Right lobe of liver (tissue), 6 donors: ENCODE data around the gene JRKL. TPM values are rescaled to one million over a fixed set of nuclear protein-coding genes. Genes with fewer than 3 reads are reported as not detected.
A peak's percentile ranks its signal among the peaks of the same experiment; 100 is the strongest.

Experiments
- ATAC-seq, 4 donors: fragments of 200-7000 bp; cut with Tn5 transposase; one replicate each; pipeline ENCODE4 v1.9.1; 2020; ENCODE audit warnings: mild to moderate bottlenecking in 4 of 4, moderate library complexity in 4 of 4
- DNase-seq, 3 donors: peaks; one replicate each; pipeline ENCODE4 v3.0.0-alpha.2; 2020
- H3K27ac ChIP-seq, 3 donors: fragments of 200-600 bp; one replicate each; pipeline ENCODE4 v1.8.0; 2022
- H3K27me3 ChIP-seq, 2 donors: fragments of 200-600 bp; one replicate each; pipeline ENCODE4 v1.8.0; 2022
- H3K36me3 ChIP-seq, 4 donors: fragments of 200-600 bp; sonication (generic) in 1 of 4; one replicate each; pipeline versions ENCODE4 v1.5.1 to v1.8.0; 2017 to 2022; ENCODE audit warnings: control low read depth in 1 of 4
- H3K4me1 ChIP-seq, 4 donors: fragments of 200-600 bp; sonication (generic) in 1 of 4; one replicate each; pipeline versions ENCODE4 v1.5.1 to v1.8.0; 2017 to 2022; ENCODE audit warnings: control low read depth in 1 of 4
- H3K4me3 ChIP-seq, 3 donors: fragments of 200-600 bp; one replicate each; pipeline ENCODE4 v1.8.0; 2022
- H3K9me3 ChIP-seq, 4 donors: fragments of 200-600 bp; sonication (generic) in 1 of 4; one replicate each; pipeline versions ENCODE4 v1.5.1 to v1.8.0; 2017 to 2022; ENCODE audit warnings: control low read depth in 1 of 4
- POLR2A ChIP-seq: fragments of 450-650 bp; IDR thresholded peaks from one replicate; pipeline ENCODE4 v1.6.1; 2017; ENCODE audit warnings: antibody characterized with exemption, mild to moderate bottlenecking
- WGBS: methylation state at CpG from one replicate; pipeline ENCODE4 v1.1.6; 2018; ENCODE audit warnings: low coverage, low lambda C conversion rate; ENCODE audit not compliant: insufficient coverage; ENCODE audit errors: missing lambda C conversion rate; 5-methylcytosine and 5-hydroxymethylcytosine counted together
- intact Hi-C, 2 donors: fragments of 100-400 bp; cut with DNase I; formaldehyde crosslinking; loops; one replicate each; pipeline versions ENCODE4 v1.11.2 to v1.14.1; 2022
- total RNA-seq, 6 experiments: library from RNA; depleted of rRNA in 2 of 6; stranded (reverse); fragments of >200 nt in 2 of 6; fragmentation: NEBNext Ultra II Directional in 3 of 6; extraction: Animal tissue kit (Norgen Biotek cat#: 25700) in 3 of 6; gene quantifications; one replicate each; pipeline versions ENCODE4 v1.1.0 to v1.2.4, GENCODE V29; 2016 to 2023
- TF ChIP-seq, protein P1 (sequence below), 4 donors: fragments of 200-600 bp in 3 of 4; fragments of 450-650 bp in 1 of 4; IDR thresholded peaks; one replicate each; pipeline versions ENCODE4 v1.5.1 to v1.8.0; 2016 to 2022; ENCODE audit warnings: antibody characterized with exemption in 4 of 4, mild to moderate bottlenecking in 2 of 4
- donor health status: DM: no; HTN: yes; CAD: no.
- donor health status: DM: no; HTN: no; CAD: no.
- donor health status: DM: no; HTN: no; CAD: no.
- donor health status: DM: no; HTN: yes; CAD: no.
- donor health status: DM: no; HTN: yes; CAD: no.

JRKL gene
- total RNA-seq, 6 experiments from 2014 or later: 0.86 to 2.7 (median 1.6) TPM

DNA sequence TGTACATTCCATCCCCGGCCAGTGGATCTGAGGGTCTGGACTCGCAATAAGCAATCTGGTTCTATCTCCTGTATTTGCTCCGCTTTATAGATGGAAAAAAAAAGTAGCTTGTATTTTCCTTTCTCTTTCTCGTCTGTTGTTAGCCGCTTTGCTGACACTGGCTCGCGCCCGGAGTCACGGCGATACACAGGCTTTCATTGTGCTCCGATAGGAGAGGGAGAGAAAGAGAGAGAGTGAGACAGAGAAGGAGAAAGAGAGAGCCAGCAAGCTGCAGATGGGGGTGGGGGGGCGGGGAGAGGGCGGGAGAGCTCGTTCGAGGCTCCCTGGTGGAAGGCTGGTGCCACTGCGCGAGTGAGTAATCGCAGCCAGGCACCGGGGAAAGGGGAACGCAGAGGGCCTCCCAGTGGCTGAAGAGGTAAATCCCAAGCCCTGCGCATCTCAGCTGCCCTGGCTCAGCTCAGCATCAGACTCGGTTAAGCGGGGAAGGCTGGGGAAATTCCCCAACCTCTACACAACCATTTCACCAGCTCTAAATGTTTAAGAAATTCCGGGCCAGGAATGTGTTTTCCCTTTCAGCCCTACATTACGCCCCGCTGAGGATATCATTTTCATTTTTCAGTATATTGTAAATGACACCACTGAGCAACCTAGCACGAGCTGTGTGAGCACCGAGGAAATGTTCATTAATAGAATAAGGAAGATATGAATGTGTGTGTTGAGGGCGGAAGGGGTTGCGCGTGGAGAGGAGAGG, 46.7 kb upstream of the JRKL start, which contains the start of gene MAML2:
Gene MAML2 (minus strand): TSS at position 235 of the 751 bp plus-strand sequence. CDS start 1,300 bp downstream, outside the sequence.
- Histone ChIP-seq H3K4me1 (no peaks in the 10 kb centered on the region), H3K4me3 (peak within 1 kb of the TSS; percentile 51 to 60 (median 59)), H3K27me3 (no peaks in the 10 kb centered on the region), H3K27ac (peak within 1 kb of the TSS; percentile 18 to 66 (median 60)), H3K9me3 (no peaks in the 10 kb centered on the region), H3K36me3 (no peaks in the 10 kb centered on the region)
- intact Hi-C loops: no loop called here
- 10% methylated on average over 24 of the region's 31 CpGs for WGBS
- peak; percentile 91 to 94 (median 93) for DNase-seq
- ATAC-seq: peak; percentile 98 to 99 (median 98)
- no peak for TF ChIP-seq POLR2A
- TF ChIP-seq, protein P1, sequence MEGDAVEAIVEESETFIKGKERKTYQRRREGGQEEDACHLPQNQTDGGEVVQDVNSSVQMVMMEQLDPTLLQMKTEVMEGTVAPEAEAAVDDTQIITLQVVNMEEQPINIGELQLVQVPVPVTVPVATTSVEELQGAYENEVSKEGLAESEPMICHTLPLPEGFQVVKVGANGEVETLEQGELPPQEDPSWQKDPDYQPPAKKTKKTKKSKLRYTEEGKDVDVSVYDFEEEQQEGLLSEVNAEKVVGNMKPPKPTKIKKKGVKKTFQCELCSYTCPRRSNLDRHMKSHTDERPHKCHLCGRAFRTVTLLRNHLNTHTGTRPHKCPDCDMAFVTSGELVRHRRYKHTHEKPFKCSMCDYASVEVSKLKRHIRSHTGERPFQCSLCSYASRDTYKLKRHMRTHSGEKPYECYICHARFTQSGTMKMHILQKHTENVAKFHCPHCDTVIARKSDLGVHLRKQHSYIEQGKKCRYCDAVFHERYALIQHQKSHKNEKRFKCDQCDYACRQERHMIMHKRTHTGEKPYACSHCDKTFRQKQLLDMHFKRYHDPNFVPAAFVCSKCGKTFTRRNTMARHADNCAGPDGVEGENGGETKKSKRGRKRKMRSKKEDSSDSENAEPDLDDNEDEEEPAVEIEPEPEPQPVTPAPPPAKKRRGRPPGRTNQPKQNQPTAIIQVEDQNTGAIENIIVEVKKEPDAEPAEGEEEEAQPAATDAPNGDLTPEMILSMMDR (IDR thresholded peaks at IDR 0.05): peak; percentile 75 to 95 (median 94)

DNA sequence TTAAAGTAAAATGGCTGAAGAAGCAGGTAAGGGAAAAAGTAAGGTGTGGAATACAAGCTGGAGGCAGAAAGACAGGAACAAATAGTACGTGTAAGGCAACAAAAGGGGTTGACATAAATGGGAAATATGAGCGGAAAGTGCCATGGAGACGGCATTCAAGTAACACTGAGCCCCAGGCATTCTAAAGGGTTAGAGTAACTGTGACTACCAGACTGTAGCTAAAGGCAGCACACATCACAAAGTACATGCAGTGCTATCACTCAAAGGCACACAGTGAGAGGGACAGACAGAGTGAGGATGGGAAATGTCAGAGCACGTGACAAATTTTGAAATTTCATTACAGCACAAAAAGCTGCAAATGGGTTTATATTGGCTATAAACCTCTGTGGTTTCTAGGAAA, 33.0 kb upstream of the JRKL start:
- H3K9me3 ChIP-seq: no peaks in the 10 kb centered on the region
- DNase-seq: no peak
- H3K4me1 ChIP-seq: no peaks in the 10 kb centered on the region
- H3K27me3 ChIP-seq: no peaks in the 10 kb centered on the region
- peaks cover 0 to 33% (median 0%) of the 10 kb centered on the region in 4 donors for H3K36me3 ChIP-seq
- H3K27ac ChIP-seq: no peak overlapping the region
- WGBS: 100% methylated on average over 4 of the region's 4 CpGs
- no peak for ATAC-seq
- H3K4me3 ChIP-seq: no peak overlapping the region
- TF ChIP-seq POLR2A: no peak
- TF ChIP-seq, protein P1 (IDR thresholded peaks at IDR 0.05): no peak
- intact Hi-C loops: no loop called here

GRCh38 chr11:96357794-96358193, 32.0 kb upstream of the JRKL start:
- TF ChIP-seq, protein P1 (IDR thresholded peaks at IDR 0.05): no peak
- TF ChIP-seq POLR2A: no peak
- Histone ChIP-seq H3K4me1 (no peaks in the 10 kb centered on the region), H3K9me3 (no peaks in the 10 kb centered on the region), H3K36me3 (peaks cover 0 to 31% (median 0%) of the 10 kb centered on the region in 4 donors), H3K27ac (no peak overlapping the region), H3K4me3 (no peak overlapping the region), H3K27me3 (no peaks in the 10 kb centered on the region)
- ATAC-seq (no peak), DNase-seq (no peak)
- WGBS: 90% methylated on average over 1 of the region's 1 CpG
- intact Hi-C loops: no loop called here

DNA sequence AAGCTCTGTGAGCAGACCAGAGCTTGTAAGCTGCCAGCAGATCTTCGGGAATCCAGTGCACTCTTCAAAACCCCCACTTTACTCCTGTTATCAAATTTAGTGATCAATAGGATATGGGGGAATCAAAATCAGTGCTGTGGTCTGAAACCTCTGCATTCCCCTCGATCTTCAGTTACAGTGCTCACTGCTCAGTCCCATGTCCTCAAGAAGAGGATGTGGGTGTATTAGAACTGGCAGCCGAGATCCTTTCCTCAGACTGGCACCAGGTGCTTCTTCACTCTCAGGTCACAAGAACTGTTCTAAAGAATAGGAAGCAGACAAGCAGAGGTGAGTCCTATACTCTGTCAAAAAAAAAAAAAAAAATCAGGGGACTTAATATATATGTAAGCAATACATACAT, 31.5 kb upstream of the JRKL start:
- DNase-seq (no peak), ATAC-seq (no peak)
- H3K27me3 ChIP-seq: no peaks in the 10 kb centered on the region
- 96% methylated on average over 3 of the region's 3 CpGs for WGBS
- H3K27ac ChIP-seq: no peak overlapping the region
- H3K4me3 ChIP-seq: no peak overlapping the region
- intact Hi-C loops: no loop called here
- no peaks in the 10 kb centered on the region for H3K4me1 ChIP-seq
- no peaks in the 10 kb centered on the region for H3K9me3 ChIP-seq
- peaks cover 0 to 26% (median 0%) of the 10 kb centered on the region in 4 donors for H3K36me3 ChIP-seq
- no peak for TF ChIP-seq POLR2A
- TF ChIP-seq, protein P1 (IDR thresholded peaks at IDR 0.05): no peak
